Stimulated activated CD8-positive, alpha-beta memory T cell treated with anti-CD3 and anti-CD28 coated beads, Interleukin-12 subunit alpha, Interleukin-12 subunit beta, amount 100 ng/mL, for 24 hours (primary cell): ENCODE data around the gene ODAD3.
"Not testable (repeated sequence)": the region's sequence is repeated elsewhere in the genome, so short reads cannot be mapped to it uniquely, and the experiment has no call there.

Source experiments
- DNase-seq: peaks from one replicate; pipeline ENCODE4 v3.0.0-alpha.2; 2020; ENCODE audit errors: extremely low read depth

ODAD3 gene

DNA sequence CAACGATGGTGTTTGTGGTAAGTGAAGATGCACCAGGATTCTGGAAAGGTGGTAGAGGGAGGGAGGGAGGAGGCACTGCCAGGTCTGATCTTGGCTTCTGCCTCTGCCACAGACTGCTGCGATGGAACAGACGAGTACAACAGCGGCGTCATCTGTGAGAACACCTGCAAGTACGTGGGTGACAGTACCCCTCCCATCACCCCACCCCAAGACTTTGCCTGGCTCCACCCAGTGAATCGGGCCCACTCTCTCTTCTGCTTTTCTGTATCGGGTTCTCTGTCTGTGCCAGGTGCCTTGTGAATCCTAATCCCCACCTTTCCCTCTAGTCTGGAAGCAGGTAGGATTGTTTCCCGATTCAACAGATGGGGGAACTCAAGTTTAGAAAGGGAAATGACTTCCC lies 3.0 kb upstream of the ODAD3 start:
- no peak for DNase-seq

- no peak for DNase-seq
Observed at GRCh38 chr19:11435833-11436313, 952 bp upstream of the ODAD3 start.

DNA sequence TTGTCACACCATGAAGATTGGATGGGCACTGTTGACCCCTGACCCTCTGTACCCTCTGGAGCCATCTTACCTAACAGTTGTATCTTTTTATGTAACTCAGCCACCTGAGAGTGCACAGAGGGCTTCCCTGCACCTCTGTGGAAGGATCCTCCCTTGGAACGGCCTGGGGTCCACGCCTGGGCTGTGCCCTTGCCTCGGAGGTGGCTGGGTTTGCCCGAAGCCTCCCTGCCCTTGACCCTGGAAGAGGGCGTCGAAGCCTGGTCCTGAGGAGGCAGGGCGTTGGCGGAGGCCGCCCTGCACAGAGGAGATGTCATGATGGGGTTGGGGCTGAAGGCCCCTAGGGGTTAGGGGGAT lies 241 bp downstream of the ODAD3 start:
- no peak for DNase-seq

DNA sequence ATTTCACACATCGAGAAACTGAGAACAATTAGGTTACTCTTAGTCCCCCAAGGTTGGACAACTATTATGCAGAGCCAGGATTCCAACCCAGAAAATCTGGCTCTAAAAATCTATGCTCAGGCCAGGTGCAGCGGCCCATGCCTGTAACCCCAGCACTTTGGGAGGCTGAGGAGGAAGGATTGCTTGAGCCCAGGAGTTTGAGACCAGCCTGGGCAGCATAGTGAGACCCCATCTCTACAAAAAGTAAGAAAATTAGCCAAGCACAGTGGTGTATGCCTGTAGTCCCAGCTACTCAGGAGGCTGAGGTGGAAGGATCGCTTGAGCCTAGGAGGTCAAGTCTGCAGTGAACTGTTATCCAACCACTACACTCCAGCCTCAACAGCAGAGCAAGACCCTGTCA lies 1.4 kb downstream of the ODAD3 start:
- DNase-seq: not testable (repeated sequence)

GRCh38 chr19:11426656-11427055 lies 8.3 kb downstream of the ODAD3 start:
- DNase-seq: no peak

- no peak for DNase-seq
Observed at GRCh38 chr19:11425719-11426457, 9.0 kb downstream of the ODAD3 start.

DNA sequence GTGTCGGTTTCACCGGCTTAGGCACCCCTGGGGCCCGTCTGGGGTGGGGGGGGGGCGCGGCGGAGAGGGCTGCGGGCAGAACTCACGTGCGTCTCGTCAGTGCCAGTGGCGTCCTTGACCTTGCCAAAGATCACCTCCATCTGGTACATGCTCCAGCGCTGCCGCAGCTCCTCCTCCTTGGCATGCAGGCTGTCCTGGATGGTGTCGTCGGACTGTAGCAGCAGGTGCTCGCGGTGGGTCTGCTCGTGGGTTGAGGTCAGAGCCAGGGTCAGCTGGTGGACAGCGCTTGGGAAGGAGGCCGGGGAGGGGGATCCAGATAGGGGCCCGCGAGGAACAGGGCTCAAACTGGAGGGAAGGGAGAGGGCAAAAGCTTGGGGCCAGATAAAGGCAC lies 11.1 kb downstream of the ODAD3 start:
- DNase-seq: no peak

DNA sequence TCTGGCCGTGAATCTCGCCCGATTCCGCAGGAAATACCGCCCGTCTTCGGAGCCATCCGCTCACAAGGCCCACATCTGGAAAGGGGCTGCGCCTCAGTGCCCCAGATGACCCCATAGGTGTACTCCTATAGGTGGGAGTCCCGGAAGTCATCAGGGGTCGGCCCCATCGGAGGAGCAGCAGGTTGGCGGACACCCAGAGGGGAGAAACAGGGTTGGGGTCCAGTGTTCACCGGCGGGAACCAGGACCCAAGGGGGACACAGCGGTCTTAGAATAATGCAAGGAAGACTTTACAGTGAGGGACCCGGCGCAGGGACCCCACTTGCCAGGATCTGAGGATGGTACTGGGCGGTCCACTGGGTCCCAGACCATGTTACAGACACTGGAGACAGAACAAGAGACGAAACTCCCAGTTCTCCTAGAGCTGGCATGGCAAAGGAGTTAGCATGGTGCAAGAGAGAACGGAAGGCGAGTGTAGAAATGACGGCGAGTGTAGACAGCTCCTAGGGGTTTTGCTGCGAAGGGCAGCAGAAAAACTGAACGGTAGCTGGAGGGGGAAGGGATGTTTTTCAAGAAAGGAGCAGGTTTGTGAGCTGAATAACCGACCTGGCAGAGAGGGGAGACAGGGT lies 11.6 kb downstream of the ODAD3 start:
- no peak for DNase-seq

DNA sequence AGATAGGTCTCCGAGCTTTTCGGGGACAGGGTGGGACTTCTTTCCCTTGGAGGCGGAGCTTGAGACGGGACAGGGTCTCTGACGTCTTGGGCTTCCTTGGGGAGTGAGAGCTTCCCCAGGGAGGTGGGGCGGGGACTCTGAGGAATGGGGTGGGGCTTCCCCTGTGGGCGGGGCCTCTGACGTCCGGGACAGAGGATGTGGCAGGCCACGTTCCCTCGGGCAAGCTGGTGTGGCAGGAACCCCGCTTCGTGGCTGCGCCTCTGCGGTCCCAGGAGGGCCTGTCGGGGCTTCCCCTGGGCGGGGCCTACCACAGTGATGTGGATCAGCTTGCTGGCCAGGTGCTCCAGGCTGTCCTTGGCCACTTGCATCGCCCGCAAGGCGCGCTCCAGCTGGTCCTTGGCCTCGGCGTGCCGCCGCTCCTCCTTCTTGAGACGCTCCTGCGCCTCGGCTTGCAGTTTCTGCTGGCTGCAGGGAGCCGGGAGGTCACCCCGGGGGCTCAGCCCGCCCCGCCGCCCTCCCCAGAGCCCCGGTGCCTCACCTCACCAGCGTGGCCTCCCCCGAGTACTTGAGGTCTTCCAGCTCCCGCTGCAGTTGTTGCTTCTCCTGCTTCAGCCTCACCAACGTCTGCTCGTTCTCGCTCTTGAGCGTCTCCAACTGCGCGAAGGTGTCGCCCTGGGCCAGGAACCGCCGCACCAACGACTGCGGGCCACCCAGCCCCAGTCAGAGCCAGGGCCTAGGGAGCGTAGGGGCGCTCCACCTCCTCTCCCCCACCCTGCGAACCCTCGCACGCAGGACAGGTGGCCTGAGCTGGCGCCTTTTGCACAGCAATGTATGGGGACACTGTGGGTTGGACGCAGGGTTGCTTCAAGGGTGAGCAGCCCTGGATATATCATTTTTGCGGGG lies 12.5 kb downstream of the ODAD3 start:
- peak; percentile 37 for DNase-seq

- no peak for DNase-seq
Observed at GRCh38 chr19:11421371-11422098, 13.4 kb downstream of the ODAD3 start.

- DNase-seq: no peak
Observed at GRCh38 chr19:11420429-11421370, 14.2 kb downstream of the ODAD3 start.

DNA sequence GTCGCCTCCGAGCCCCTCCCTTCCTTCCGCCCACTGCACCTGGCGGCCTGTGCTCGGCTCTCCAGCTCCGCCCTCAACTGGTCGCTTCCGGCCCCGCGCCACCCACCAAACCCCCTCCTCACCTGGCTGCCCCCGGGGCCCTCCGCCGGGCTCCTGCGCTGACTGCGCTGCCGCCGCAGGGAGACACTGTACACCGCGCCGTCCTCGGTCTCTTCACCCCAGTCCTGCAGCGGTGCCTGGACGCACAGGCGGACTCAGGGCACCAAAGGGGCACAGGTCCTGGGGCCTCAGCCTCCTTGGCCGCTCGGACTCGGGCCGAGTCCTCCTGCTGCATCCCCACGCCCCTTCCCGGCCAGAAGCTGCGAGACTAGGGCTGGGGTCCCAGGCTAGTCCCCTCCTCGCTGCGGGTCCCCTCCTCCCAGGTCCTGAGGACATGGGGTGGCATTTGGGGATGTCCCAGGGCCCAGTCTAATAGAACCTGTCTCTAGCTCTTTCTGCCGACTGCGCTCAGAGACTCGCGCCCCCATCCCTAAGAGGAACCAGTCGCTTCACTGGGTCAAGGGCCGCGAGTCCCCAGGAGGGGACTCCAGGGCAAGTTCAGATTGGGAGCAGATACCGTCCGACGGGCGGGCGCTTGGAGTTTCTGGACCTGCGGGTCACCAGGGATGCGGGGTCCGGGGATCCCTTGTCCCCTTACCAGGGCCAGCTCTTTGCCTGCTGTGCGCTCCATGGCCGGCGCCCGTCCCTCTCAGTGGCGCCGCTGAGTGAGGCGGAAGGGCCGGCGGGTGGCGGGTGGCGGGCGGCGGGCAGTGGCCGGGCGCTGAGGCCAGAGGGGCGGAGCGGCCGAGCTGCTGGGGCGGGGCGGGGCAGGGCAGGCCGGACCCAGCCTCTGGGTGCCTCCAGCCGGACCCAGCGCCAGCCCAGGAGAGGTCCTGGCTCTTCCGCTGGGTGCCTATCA lies 16.1 kb downstream of the ODAD3 start, which contains the start of gene RGL3:
RGL3 (minus strand) TSS at position 766 of the 958 bp plus-strand sequence; CDS start at position 730, 36 bp downstream.
- DNase-seq: no peak

GRCh38 chr19:11418094-11418548 lies 16.8 kb downstream of the ODAD3 start:
- DNase-seq: no peak

GRCh38 chr19:11416346-11417052 lies 18.4 kb downstream of the ODAD3 start:
- no peak for DNase-seq

DNA sequence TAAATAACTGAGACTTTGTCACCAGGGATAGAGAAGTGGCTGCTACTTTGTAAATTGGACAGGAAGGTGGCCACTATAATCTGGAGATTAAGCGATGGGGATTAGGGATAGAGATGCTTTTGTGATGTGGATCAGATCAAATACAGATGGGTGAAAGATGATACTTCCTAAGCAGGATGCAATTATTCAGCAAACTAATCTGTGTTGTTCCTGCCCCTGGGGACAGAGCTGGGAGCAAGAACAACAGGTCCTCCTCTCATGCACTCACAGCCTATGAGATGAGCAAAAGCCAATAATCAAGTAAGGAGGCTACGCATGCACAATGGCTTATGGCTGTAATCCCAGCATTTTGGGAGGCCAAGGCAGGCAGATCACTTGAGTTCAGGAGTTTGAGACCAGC lies 20.4 kb downstream of the ODAD3 start:
- DNase-seq: no peak

GRCh38 chr19:11410682-11411081 lies 24.2 kb downstream of the ODAD3 start:
- DNase-seq: no peak

DNA sequence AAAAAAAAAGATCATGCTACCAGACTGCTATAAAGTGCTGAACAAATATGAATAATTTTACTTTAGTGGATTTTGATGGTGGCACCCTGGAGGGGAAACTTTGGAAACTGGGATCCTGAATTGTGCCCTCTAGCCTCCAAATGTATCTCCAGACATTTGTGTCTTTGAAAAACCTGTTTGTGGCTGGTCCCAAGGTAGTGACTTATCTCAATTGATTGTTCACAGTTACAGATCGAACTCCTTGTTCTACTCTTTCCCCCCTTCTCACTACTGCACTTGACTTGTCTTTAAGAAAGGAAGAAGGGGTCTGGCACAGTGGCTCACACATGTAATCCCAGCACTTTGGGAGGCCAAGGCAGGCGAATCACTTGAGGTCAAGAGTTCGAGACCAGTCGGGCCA lies 26.3 kb downstream of the ODAD3 start:
- DNase-seq: no peak

GRCh38 chr19:11406703-11407236 lies 28.2 kb downstream of the ODAD3 start:
- not testable (repeated sequence) for DNase-seq
